NCI-H460 (cell line): ENCODE measurements around the gene CHRNA10. TPM values are rescaled to one million over a fixed set of nuclear protein-coding genes. Genes with fewer than 3 reads are reported as not detected.

Source experiments
- DNase-seq: peaks from one replicate; pipeline ENCODE4 v3.0.0-alpha.2; 2016; ENCODE audit warnings: low read depth; ENCODE audit errors: extremely low read depth
- small RNA-seq, 2 experiments: library from RNA; depleted of rRNA; stranded (forward); fragments of <200 nt; gene quantifications; one replicate each; pipeline ENCODE3, GENCODE V24; 2014
- total RNA-seq: library from RNA; depleted of rRNA; stranded (reverse); fragments of >200 nt; shearing (Covaris generic); gene quantifications from 2 replicates; pipeline ENCODE4 v1.2.3, GENCODE V29; 2014; rRNA removed

CHRNA10 gene
- total RNA-seq, 1 experiment from 2014 or later: 0.30 TPM

DNA sequence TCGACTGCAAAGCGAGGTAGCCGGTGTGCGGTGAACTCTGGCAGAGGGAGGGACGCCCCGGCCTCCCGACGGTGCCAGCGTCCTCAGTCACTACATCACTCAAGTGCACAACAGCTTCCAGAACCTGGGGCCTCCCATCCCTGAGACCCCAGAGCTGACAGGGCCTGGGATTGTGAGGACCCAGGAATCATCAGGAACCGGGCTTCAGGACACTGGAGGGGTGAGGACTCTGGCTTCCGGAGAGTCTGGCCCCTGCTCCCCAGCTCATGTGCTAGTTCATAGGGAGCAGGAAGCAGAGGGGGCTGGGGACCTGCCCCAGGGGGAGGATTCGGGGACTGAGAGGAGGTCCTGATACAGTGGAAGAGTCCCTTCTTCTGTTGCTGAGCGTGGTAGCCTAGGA lies 34.0 kb downstream of the CHRNA10 start:
- DNase-seq: no peak

DNA sequence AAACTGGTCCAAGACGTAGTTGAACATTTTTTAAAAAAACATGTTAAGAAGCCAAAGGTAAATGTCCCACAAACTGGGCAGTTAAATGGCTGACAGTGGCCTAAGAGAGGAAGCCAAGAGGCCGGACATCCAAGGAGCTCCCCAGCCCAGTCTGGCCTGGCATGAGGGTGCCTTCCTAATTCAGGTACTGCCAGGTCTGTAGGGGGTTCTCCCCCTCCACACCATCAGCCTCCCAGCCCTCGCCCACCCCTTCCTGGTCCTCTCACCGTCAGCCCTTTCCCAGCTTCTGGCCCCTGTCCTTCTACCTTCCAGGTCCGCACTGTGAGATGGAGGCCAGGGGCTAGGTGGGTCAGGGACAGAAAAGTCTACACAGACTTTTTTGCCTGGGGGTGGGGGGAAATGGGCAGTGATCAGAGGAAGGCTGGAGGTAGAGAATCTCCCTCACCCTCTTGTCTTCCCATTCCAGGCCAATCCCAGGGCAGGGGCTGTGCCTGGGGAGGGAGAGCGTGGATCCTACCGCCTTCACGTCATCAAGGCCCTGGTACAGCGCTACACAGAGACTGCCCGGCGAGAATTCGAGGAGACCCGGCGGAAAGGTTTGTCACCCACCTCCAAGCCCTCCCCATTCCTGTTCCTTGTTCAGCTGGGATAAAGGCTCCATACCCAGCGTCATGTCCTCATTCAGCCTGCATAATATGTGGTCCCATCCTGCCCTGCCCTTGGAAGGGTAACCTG lies 35.4 kb downstream of the CHRNA10 start:
- no peak for DNase-seq

DNA sequence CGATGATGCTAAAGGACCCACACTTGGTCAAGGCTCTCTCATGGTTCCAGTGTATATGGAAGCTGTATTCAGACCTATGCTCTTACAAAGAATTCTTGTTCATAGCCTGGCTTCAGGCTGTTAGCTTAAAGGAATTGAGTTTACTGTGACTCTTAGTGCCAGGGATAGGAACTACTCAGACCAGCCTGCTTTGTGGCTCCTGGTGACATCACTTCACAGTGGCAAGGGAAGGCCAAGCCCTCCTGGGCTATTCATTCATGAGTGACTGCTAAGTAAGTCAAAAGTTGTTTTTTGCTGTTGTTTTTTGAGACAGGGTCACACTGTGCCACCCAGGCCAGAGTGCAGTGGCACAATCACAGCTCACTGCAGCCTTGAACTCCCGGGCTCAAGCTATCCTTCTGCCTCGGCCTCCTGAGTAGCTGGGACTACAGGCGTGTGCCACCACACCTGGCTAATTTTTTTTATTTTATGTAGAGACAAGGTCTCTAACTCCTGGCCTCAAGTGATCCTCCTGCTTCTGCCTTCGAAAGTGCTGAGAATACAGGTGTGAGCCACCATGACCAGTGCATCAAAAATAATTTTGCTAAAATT lies 39.0 kb downstream of the CHRNA10 start:
- DNase-seq: no peak

DNA sequence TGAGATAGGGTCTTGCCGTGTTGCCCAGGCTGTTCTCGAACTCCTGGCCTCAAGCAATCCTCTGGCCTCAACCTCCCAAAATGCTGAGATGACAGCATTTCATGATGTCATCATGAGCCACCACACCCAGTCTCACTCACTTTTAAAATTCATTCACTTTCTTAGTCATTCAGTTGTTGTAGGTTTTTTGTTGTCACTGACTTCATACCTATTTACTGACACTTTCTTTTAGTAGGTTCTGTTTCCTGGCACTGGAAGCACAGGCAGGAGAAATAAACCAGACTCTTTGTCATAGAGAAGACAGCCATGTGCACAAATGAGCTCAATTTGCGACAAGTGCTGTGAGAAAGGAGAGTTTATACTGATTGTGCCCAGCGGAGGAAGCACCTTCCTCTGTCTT lies 39.9 kb downstream of the CHRNA10 start:
- DNase-seq: no peak

DNA sequence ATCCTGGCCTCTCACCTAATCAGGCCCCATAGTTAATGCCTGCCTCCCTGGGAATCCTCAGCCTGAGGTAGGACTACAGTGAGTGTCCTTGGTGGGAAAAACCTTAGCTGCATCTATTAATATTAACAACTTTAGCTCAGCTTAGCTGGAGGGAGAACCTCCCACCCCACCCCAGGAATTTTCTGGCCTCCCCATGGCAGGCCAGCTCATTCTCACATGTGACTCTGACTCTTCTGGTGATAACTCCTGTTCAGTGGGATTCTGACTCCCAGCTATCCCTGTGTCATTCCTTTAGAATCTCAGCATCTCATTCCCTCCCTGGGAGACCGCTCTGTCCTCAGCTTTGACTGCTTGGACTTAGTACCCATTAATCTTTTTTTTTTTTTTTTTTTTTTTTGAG lies 43.9 kb downstream of the CHRNA10 start:
- no peak for DNase-seq

DNA sequence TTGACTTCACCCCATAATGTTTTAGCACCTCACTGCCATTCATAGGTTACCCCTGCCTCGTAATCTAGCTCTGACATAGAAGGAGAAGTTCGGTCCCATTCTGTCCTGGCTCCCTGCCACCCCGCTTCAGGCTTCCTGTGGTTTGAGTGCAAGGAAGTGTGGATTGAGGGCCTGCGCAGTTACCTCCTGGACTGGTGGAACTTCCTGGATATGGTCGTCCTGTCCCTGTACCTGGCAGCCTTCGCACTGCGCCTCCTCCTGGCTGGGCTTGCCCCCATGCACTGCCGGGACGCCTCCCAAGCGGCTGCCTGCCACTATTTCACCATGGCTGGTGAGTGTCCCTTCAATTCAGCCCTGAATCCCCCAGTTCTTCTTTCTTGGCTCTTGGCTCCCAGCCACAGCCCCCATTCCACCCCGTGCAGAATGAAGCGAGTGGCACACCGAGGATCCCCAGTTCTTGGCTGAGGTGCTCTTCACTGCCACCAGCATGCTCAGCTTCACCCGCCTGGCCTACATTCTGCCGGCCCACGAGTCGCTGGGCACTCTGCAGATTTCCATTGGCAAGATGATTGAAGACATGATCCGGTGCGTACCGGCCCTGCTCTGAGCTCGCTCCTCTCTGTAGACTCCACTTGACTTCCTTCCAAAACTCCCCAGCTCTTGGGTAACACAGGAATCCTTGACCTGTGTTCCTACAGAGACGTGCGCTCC lies 44.8 kb downstream of the CHRNA10 start:
- DNase-seq: no peak

DNA sequence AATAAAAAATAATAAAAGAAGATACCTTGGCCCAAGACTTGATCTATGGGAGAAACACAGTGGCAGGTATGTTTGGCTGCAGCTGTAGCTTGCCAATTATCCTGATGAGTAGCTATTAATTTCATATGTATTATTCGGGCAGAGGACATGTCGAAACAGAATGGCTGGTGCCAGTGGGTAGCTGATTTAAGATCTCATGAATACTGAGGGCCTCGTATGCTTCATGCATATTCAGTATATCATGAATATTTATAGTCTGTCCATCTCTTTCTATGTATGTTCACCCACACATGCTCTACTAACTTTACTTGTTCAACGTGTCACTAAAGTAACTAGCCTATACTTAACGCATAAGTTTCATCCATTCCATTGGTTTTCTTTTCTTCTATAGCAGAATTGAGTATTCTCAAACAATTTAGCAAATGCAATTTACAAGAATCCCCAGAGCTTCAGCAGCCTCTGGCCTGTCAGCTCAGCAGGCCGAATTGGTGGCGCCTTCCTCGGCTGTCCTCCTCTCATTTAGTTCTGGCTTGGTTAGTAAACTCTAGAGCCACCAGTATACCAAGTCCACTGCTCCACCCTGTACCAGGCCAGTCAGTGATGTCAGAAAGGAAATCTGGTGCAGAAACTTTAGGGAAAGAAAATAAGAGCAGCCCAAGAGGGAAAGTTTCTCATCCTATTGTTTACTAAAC lies 47.3 kb downstream of the CHRNA10 start:
- DNase-seq: no peak

DNA sequence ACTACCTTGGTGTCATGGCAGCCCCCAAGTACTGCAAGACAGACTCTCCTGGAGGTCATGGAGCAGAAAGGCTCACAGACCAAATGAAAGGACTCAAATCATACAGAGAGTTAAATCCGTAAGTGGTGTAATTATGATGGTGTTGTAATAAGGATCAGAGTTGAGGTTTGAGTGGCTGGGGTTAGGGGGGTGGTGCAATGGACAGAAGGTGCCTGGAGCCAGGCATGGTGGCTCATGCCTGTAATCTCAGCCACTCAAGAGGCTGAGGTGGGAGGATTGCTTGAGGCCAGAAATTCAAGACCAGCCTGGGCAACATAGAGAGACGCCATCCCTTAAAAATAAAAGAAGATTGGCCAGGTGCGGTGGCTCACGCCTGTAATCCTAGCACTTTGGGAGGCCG lies 48.1 kb downstream of the CHRNA10 start:
- no peak for DNase-seq

DNA sequence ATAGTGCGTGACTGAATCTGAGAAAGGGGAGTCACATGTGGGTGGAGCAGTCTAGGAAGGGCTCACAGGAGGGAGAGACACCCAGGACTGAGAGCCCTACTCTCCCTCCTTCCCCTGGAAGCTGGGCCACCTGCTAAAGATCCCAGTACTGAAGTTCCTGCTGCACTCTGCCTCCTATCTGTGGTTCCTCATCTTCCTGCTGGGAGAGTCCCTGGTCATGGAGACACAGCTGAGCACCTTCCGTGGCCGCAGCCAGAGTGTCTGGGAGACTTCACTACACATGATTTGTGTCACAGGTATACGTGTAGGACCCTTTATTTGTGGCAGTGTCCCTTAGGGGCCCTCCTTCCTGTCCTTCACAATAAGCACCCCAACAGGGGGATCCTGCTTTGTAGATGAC lies 48.7 kb downstream of the CHRNA10 start:
- DNase-seq: no peak

DNA sequence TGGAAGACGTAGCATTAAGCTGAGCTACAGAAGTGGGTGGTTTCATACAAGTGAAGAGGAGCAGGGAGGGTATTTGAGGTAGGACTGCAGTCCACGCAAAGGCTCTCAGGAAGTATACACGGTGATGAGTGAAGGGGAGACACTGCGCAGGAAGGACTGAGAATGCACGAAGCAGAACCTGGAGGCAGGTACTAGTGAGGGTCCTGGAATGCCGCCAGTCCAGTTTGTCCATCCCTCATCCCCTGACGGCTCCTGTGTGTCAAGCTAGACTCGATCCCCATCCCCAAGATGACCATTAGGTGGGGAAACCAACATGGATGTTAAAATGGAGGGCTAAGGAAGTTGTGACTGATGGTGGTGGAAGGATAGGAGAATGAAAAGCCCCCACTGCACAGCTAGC lies 53.2 kb downstream of the CHRNA10 start:
- DNase-seq: no peak

DNA sequence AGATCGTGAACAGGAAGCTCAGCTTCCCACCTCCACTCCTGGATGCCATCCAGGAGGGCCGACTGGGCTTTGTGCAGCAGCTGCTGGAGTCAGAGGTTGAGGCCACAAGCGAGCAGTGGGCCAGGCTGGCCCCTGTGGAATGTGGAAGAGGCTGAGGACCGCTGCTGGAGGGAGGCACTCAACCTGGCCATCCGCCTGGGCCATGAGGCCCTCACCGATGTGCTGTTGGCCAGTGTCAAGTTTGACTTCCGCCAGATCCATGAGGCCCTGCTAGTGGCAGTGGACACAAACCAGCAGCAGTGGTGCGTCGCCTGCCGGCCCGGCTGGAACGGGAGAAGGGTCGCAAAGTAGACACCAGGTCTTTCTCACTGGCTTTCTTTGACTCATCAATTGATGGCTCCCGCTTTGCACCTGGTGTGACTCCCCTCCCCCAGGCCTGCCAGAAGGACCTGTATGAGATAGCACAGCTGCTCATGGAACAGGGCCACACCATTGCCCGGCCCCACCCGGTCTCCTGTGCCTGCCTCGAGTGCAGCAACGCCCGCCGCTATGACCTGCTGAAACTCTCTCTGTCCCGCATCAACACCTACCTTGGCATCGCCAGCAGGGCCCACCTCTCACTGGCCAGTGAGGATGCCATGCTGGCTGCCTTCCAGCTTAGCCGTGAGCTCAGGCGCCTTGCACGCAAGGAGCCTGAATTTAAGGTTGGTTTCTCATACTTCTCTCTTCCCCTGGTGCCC lies 54.3 kb downstream of the CHRNA10 start:
- DNase-seq: no peak

DNA sequence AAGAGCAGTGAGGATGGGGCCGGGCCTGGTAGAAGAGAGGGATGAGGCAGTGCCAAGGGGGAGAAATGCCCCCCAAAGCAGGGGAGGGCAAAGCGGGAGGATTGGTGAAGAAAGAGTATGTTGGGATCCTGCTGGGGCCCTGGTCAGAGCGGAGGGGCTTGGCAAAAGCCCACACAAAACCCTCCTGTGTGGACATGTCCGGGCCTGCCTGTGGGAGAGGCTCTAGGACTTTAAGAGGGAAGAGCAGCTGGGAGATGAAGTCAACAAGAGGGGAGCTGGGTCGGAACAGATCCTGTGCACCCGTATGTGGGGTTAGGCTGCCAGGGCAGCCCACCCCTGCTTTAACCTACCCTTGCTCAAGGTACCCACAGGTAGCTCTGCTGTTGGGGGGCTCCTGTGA lies 55.2 kb downstream of the CHRNA10 start:
- no peak for DNase-seq

Small RNA genes within 50 kb of the gene (small RNA-seq; reads per million reads assigned to genes)
- gene RF00019 (0 reads per million in 2 experiments), gene RNU6-1143P (0 reads per million in 2 experiments)

Other genes starting within 250 kb of the CHRNA10 start
- gene ART5, start 29.4 kb downstream of the CHRNA10 start, total RNA-seq: not detected in 2 replicates
- gene ART1, start 26.3 kb downstream of the CHRNA10 start, total RNA-seq: not detected in 2 replicates
- gene NUP98, start 126.2 kb upstream of the CHRNA10 start, total RNA-seq: 82.8 and 96.9 TPM in 2 replicates
- gene PGAP2, start 137.2 kb upstream of the CHRNA10 start, total RNA-seq: 14.0 and 16.8 TPM in 2 replicates
- 14.5 and 15.4 TPM in 2 replicates for gene RHOG, start 169.6 kb upstream of the CHRNA10 start, total RNA-seq
- gene STIM1, start 184.3 kb upstream of the CHRNA10 start, total RNA-seq: 11.0 and 11.4 TPM in 2 replicates